DMS 273 (cell line): ENCODE results near the gene ADGRL1.

ENCODE experiments used
- DNase-seq: peaks from one replicate; lab custom pipeline; 2025; ENCODE audit not compliant: unreplicated experiment; lab: John Stamatoyannopoulos, UW

ADGRL1 gene

DNA sequence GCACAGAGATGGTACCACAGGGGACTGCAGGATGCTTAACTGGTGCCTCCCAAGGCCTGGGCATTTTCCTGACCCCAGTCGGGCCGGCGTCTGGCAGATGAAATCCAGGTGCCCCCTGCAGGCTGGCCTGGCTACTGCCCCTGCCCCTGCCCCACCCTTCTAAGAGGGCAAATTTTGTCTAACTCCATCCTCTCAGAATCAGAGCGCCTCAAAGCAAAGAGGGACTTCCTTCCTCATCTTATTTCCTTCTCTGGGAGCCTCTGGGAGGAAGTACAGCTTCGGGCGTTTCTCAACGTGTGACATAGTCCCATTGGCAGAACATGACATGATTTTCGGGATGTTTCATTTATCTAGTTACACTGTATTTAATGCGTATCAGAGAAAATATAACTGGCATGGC lies 91.1 kb downstream of the ADGRL1 start:
- DNase-seq, result peak; percentile 58

- no peak for DNase-seq
Measured at GRCh38 chr19:14114439-14114838, 91.5 kb downstream of the ADGRL1 start.

- DNase-seq, result no peak
Measured at GRCh38 chr19:14113762-14114414, 92.1 kb downstream of the ADGRL1 start.

- no peak for DNase-seq
Measured at GRCh38 chr19:14112809-14113385, 93.1 kb downstream of the ADGRL1 start.

GRCh38 chr19:14112051-14112808 lies 93.7 kb downstream of the ADGRL1 start:
- DNase-seq, result no peak

- no peak for DNase-seq
Measured at GRCh38 chr19:14111486-14111885, 94.5 kb downstream of the ADGRL1 start.

DNA sequence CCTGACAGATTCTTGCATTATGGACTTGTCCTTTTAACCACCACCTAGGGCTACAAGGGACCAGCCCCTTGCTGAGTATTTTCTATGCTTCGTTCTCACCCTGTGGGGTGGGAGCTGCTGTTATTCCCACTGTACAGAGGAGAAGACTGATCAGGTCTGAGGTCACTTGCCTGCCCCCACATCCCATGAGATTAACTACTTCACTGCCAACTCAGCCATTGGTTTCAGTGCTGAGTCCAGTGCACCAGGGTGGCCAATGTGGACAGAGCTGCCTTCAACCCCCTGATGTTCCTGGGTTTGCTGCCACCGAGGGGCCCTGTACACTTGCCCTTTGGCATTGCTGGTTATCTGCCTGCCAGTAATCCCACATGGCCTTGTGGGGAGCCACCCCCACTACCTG lies 95.3 kb downstream of the ADGRL1 start:
- DNase-seq, result no peak

DNA sequence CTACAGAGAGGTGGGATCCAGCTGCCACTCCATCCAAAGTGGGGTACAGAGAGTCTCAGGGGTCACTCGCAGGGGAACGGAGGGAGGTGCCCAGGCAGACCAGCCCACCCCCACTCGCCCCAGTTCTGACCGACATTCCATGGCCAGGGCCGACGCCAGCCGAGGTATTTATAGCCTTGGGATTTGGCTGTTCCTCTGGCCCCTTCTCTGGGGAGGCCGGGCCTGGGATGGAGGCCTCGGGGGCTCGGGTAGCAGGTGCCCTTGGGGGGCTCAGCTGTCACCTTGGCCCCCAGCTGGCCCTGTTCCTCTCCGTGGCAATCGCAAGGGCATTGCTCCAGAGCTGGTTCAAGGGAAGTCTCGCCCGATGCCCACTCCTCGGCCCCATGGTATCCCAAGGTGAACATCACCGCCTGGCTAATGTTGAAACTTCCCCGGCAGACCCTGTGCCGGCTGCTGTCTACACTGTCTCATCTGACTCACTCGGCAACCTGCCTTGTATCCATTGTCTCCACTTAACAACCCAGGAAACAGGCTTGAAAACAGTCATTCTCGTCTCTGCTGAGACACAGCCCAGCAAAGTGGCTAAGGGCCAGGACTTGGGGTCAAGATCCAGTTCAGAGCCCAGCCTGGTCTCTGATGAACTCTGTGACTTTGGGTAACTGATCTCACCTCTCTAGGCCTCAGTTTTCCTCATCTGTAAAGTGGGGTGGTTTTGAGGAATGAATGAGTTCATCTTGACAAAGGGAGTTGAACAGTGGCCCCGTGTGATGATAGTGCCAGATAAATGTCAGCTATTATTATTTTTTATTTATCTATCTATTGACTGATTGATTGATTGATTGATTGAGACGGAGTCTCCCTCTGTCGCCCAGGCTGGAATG lies 98.1 kb downstream of the ADGRL1 start:
- no peak for DNase-seq

- no peak for DNase-seq
Measured at GRCh38 chr19:14106840-14107239, 99.1 kb downstream of the ADGRL1 start.

DNA sequence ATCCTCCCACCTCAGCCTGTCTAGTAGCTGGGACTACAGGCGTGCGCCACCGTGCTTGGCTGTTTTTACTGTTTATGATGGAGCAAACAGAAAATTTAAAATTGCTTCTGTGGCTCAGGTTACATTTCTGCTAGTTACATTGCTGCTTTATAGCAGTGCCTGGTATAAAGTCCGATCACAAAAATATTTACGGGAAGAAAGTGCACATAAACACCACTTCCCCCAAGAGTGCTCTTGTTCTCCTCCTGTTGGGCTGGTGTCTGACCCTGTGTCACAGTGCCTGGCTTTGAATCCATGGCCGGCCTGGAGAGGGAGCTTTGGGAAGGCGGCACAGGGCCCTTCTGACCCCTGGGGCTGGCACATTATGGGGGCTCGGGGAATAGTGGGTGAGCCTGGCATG lies 100.3 kb downstream of the ADGRL1 start:
- DNase-seq, result no peak

DNA sequence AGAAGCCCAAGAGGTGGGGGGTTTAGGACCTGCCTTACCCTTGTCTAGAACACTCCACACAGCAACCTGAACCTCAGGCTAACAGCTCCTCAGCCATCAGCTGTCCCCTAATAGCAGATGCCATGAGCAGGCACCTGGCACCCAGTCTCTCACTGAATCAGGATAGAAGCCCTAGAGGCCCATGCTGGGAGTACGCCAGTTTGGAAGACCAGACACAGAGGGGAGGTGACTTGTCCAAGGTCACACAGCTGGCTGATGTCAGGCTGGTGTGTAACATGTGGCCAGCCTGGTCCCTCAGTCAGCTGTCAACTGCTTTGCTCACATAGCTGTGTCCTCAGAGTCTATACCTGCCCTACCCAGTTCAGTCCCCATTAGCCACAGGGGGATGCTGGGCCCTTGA lies 102.7 kb downstream of the ADGRL1 start:
- peak; percentile 44 for DNase-seq

DNA sequence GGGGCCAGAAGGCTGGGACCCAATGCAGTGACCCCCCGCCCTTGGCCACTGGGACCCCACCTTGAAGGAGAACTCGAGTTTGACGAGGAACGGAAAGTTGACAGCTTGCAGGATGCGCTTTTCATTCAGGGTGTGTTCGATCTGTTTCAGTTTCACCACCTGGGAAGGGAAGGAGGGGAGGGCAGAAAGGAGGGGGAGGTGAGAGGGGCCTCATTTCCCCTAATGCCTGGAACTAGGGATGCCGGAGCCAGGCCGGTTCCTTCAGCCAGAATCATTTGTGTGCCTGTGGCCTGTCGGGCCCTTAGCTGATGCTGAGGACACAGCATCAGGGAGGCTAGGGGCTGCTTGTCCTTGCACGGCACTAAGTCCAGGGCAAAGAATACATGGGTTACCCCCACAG lies 103.2 kb downstream of the ADGRL1 start:
- DNase-seq, result no peak

GRCh38 chr19:14102102-14102696 lies 103.8 kb downstream of the ADGRL1 start:
- no peak for DNase-seq

- no peak for DNase-seq
Measured at GRCh38 chr19:14101003-14101545, 104.9 kb downstream of the ADGRL1 start.
